Testis (tissue), 3 donors: ENCODE data around the gene PLEKHG4B. TPM values are rescaled to one million over a fixed set of nuclear protein-coding genes. Genes with fewer than 3 reads are reported as not detected.

Experiments used
- DNase-seq: peaks from one replicate; pipeline ENCODE4 v3.0.0-alpha.2; 2019
- H3K27ac ChIP-seq, 2 donors: fragments of 200-600 bp; sonication (generic); one replicate each; pipeline ENCODE4 v1.5.1; 2019
- H3K27me3 ChIP-seq: fragments of 200-600 bp; sonication (generic); one replicate; pipeline ENCODE4 v1.5.1; 2019
- H3K36me3 ChIP-seq: fragments of 200-600 bp; sonication (generic); one replicate; pipeline ENCODE4 v1.5.1; 2017; ENCODE audit warnings: low read depth; ENCODE audit errors: missing control alignments
- H3K4me1 ChIP-seq: fragments of 200-600 bp; sonication (generic); one replicate; pipeline ENCODE4 v1.5.1; 2019
- H3K4me3 ChIP-seq, 2 donors: fragments of 200-600 bp; sonication (generic); one replicate each; pipeline ENCODE4 v1.5.1; 2017 to 2019
- H3K9me3 ChIP-seq: fragments of 200-600 bp; sonication (generic); one replicate; pipeline ENCODE4 v1.5.1; 2017
- POLR2A ChIP-seq: fragments of 450-650 bp; IDR thresholded peaks from one replicate; pipeline ENCODE4 v1.6.1; 2017; ENCODE audit warnings: antibody characterized with exemption, mild to moderate bottlenecking, moderate library complexity
- WGBS, 2 donors: methylation state at CpG; one replicate each; pipeline ENCODE4 v1.1.5; 2018; 5-methylcytosine and 5-hydroxymethylcytosine counted together
- intact Hi-C: fragments of 100-400 bp; cut with DNase I; formaldehyde crosslinking; loops from one replicate; pipeline ENCODE4 v1.15.1; 2023; ENCODE audit warnings: low total_unique reads
- polyA plus RNA-seq: library from polyadenylated mRNA; stranded (reverse); fragments of 350-450 nt; fragmentation: Illumina TruSeq; extraction: RNeasy Lipid Tissue Mini Kit (QIAGEN cat#74804); gene quantifications from one replicate; pipeline ENCODE4 v1.2.3, GENCODE V29; 2014; ENCODE audit warnings: low read depth, low replicate concordance; ENCODE audit not compliant: insufficient read depth
- total RNA-seq, 2 donors: library from RNA; depleted of rRNA; stranded (reverse); fragments of >200 nt; gene quantifications; one replicate each; pipeline ENCODE4 v1.2.3, GENCODE V29; 2016
- TF ChIP-seq, protein P1 (sequence below), 3 experiments: fragments of 450-650 bp in 2 of 3; fragments of 200-600 bp in 1 of 3; sonication (generic) in 1 of 3; IDR thresholded peaks; one replicate each; pipeline ENCODE4 v1.5.1; 2016 to 2019; ENCODE audit warnings: antibody characterized with exemption in 3 of 3, mild to moderate bottlenecking in 2 of 3, moderate library complexity in 1 of 3

The PLEKHG4B gene
- total and polyA plus RNA-seq, 3 donors from 2014 or later, result 3.2 to 6.9 (median 6.0) TPM

DNA sequence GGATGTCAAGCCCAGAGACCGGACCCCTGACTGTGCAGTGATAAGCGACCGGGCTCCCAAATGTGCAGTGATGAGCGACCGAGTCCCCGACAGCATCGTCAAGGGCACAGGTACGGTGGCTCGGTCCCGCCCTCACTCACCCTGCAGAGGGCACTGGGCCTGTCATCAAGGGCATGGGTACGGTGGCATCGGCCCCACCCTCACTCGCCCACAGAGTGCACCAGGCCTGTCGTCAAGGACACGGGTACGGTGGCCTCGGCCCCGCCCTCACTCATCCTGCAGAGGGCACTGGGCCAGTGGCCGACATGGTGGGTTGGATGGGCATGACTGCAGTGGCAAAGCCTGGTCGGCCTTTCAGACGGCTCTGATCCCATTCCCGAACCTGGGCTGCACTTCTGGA lies 89.6 kb downstream of the PLEKHG4B start:
- no peak for DNase-seq
- no peak overlapping the region for H3K27ac ChIP-seq
- H3K27me3 ChIP-seq, result no peaks in the 10 kb centered on the region
- no peaks in the 10 kb centered on the region for H3K9me3 ChIP-seq
- 96% methylated on average over 19 to 22 of the region's 22 CpGs for WGBS, 2 donors
- H3K4me3 ChIP-seq, result no peak overlapping the region
- intact Hi-C loops, result no loop called here
- H3K4me1 ChIP-seq, result no peaks in the 10 kb centered on the region
- no peaks in the 10 kb centered on the region for H3K36me3 ChIP-seq
- TF ChIP-seq, protein P1, sequence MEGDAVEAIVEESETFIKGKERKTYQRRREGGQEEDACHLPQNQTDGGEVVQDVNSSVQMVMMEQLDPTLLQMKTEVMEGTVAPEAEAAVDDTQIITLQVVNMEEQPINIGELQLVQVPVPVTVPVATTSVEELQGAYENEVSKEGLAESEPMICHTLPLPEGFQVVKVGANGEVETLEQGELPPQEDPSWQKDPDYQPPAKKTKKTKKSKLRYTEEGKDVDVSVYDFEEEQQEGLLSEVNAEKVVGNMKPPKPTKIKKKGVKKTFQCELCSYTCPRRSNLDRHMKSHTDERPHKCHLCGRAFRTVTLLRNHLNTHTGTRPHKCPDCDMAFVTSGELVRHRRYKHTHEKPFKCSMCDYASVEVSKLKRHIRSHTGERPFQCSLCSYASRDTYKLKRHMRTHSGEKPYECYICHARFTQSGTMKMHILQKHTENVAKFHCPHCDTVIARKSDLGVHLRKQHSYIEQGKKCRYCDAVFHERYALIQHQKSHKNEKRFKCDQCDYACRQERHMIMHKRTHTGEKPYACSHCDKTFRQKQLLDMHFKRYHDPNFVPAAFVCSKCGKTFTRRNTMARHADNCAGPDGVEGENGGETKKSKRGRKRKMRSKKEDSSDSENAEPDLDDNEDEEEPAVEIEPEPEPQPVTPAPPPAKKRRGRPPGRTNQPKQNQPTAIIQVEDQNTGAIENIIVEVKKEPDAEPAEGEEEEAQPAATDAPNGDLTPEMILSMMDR (IDR thresholded peaks at IDR 0.05), result no peak
- no peak for TF ChIP-seq POLR2A

DNA sequence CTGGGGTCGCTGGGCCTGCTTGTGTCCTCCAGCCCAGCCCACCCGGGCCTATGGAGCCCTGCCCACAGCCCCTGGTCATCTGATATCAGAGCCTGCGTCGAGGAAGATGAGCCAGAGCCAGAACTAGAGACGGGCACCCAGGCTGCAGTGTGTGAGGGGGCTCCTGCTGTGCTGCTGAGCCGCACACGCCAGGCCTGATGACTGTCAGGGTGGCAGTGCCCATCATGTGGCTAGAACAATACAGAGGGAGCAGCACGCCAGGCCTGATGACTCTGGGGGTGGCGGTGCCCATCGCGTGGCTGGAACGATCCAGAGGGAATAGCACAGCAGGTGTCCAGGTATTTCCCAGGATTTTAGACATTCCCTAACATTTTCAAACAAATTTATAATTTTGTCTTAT lies 90.2 kb downstream of the PLEKHG4B start:
- Histone ChIP-seq H3K36me3 (no peaks in the 10 kb centered on the region), H3K4me1 (no peaks in the 10 kb centered on the region), H3K27ac (no peak overlapping the region), H3K9me3 (no peaks in the 10 kb centered on the region), H3K27me3 (no peaks in the 10 kb centered on the region), H3K4me3 (no peak overlapping the region)
- TF ChIP-seq, protein P1 (IDR thresholded peaks at IDR 0.05), result no peak
- no peak for TF ChIP-seq POLR2A
- no peak for DNase-seq
- intact Hi-C loops, result no loop called here
- 92 to 99% methylated on average over 11 to 12 of the region's 12 CpGs for WGBS, 2 donors

DNA sequence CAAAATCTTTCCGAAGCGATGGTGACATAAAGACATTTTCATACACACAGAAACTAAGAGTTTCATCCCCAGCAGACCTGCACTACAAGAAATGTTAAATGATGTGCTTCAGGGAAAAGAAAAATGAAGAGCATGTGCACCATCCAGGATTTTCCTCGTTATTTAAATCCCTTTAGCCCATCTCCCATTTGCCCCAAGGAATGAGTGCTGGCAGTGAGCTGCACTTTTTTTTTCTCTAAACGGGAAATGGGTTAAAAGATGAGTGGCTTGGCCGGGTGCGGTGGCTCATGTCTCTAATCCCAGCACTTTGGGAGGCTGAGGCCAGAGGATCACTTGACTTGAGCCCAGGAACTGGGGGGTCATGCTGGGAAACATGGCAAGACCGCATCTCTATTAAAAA lies 92.5 kb downstream of the PLEKHG4B start:
- Histone ChIP-seq H3K4me1 (no peaks in the 10 kb centered on the region), H3K27ac (no peak overlapping the region), H3K36me3 (no peaks in the 10 kb centered on the region), H3K4me3 (no peak overlapping the region), H3K27me3 (no peaks in the 10 kb centered on the region), H3K9me3 (no peaks in the 10 kb centered on the region)
- TF ChIP-seq POLR2A, result no peak
- TF ChIP-seq, protein P1 (IDR thresholded peaks at IDR 0.05), result no peak
- DNase-seq, result no peak
- 80 to 88% methylated on average over 7 of the region's 7 CpGs for WGBS, 2 donors
- intact Hi-C loops, result no loop called here

DNA sequence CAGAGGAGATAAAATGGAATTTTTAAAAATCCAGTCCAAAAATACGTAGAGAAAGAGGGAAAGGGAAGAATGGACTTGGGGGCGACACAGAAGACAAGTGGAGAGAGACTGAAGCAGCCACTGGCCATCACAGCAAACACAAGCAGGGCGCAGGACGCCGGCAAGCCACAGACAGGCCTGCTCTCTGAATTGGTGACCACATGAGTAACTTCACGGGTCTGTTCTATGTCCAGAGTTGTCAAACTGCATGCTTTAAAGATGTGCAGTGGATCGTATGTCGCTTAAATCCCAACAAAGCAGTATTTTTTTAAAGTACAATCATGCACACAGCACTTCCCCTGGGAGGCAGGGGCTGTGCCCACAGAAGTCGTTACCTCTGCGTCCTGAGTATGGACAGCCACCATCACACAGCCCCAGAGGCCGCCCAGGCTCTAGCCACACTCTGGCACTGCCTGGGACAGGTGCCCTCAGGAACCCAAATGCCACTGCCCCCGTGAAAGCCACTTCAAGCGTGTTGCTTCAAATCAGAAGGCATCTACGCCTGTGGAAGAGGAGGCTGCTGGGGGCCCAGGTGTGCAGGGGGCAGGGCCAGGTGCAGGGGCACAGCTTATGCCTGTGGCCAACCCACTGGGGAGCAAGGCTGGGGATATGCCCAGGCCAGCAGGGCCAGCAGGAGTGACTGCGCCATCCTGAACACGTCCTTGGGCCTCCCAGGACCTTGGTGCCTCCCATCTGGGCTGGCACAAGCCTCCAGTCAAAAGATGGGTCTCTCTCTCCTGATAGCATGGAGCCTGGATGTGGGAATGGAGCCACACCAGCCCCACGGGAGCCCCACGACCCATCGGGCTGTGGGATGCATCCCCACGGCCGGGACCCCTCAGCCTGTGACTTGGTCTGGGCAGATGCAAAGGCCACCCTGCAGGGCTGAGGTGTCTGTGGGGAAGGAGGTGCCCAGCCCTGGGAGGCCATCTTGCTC lies 93.4 kb downstream of the PLEKHG4B start:
- Histone ChIP-seq H3K27me3 (no peaks in the 10 kb centered on the region), H3K4me3 (no peak overlapping the region), H3K9me3 (no peaks in the 10 kb centered on the region), H3K27ac (no peak overlapping the region), H3K36me3 (no peaks in the 10 kb centered on the region), H3K4me1 (no peaks in the 10 kb centered on the region)
- no peak for DNase-seq
- TF ChIP-seq, protein P1 (IDR thresholded peaks at IDR 0.05), result no peak
- TF ChIP-seq POLR2A, result no peak
- WGBS, 2 donors, result 85 to 90% methylated on average over 13 to 21 of the region's 21 CpGs
- intact Hi-C loops, result no loop called here
